Right lobe of liver (tissue), 4 donors: Measurements from ENCODE around the gene CIDEA.

Source experiments
- CTCF ChIP-seq, 4 donors: fragments of 200-600 bp in 3 of 4; fragments of 450-650 bp in 1 of 4; IDR thresholded peaks; one replicate each; pipeline versions ENCODE4 v1.5.1 to v1.8.0; 2016 to 2022; ENCODE audit warnings: antibody characterized with exemption in 4 of 4, mild to moderate bottlenecking in 2 of 4
- POLR2A ChIP-seq: fragments of 450-650 bp; IDR thresholded peaks from one replicate; pipeline ENCODE4 v1.6.1; 2017; ENCODE audit warnings: antibody characterized with exemption, mild to moderate bottlenecking
- donor health status: DM: no; HTN: no; CAD: no.
- donor health status: DM: no; HTN: no; CAD: no.
- donor health status: DM: no; HTN: yes; CAD: no.

GRCh38 chr18:12271376-12272235, 17.4 kb downstream of the CIDEA start:
- TF ChIP-seq CTCF (IDR thresholded peaks at IDR 0.05) = peak; percentile 55 to 70 (median 60)
- no peak for TF ChIP-seq POLR2A
